Esophagus (tissue), 2 donors: ENCODE data around the gene VDAC1. TPM values are rescaled to one million over a fixed set of nuclear protein-coding genes. Genes with fewer than 3 reads are reported as not detected.
A peak's percentile ranks its signal among the peaks of the same experiment; 100 is the strongest.
"Not testable (repeated sequence)": the region's sequence is repeated elsewhere in the genome, so short reads cannot be mapped to it uniquely, and the experiment has no call there.

Source experiments
- H3K27ac ChIP-seq, 2 donors: one replicate each; pipeline ENCODE4 v1.5.1; 2013; ENCODE audit warnings: low read depth in 2 of 2, mild to moderate bottlenecking in 2 of 2, inconsistent platforms in 1 of 2, low read length in 1 of 2, moderate library complexity in 1 of 2
- H3K27me3 ChIP-seq, 2 donors: one replicate each; pipeline ENCODE4 v1.6.1; 2013; ENCODE audit warnings: low read length in 2 of 2, control low read depth in 1 of 2, mild to moderate bottlenecking in 1 of 2; ENCODE audit not compliant: insufficient read depth in 2 of 2, control insufficient read depth in 1 of 2
- H3K36me3 ChIP-seq, 2 donors: one replicate each; pipeline ENCODE4 v1.6.1; 2013; ENCODE audit warnings: low read length in 1 of 2; ENCODE audit not compliant: control insufficient read depth in 2 of 2, insufficient read depth in 2 of 2
- H3K4me1 ChIP-seq, 2 donors: one replicate each; pipeline ENCODE4 v1.6.1; 2013; ENCODE audit warnings: low read length in 1 of 2; ENCODE audit not compliant: control insufficient read depth in 2 of 2, insufficient read depth in 2 of 2
- H3K4me3 ChIP-seq, 2 donors: one replicate each; pipeline ENCODE4 v1.5.1; 2013; ENCODE audit warnings: low read length in 2 of 2, mild to moderate bottlenecking in 2 of 2, low read depth in 1 of 2, moderate library complexity in 1 of 2
- H3K9me3 ChIP-seq, 2 donors: one replicate each; pipeline ENCODE4 v1.6.1; 2013; ENCODE audit warnings: mild to moderate bottlenecking in 2 of 2, low read depth in 1 of 2, low read length in 1 of 2, moderate library complexity in 1 of 2; ENCODE audit not compliant: control insufficient read depth in 2 of 2, insufficient read depth in 1 of 2
- WGBS, 2 donors: extraction: QIAGEN DNeasy Blood & Tissue Kit; methylation state at CpG; one replicate each; pipeline ENCODE4 v1.1.7; 2013; 5-methylcytosine and 5-hydroxymethylcytosine counted together
- polyA plus RNA-seq, 2 donors: library from polyadenylated mRNA; stranded (reverse); fragments of 200-250 nt; gene quantifications; one replicate each; pipeline ENCODE4 v1.2.3, GENCODE V29; 2013
- donor health status: healthy with polysubstance abuse.
- donor health status: Bipolar disorder and iron deficiency.

Gene VDAC1
- polyA plus RNA-seq, 2 donors, result 154 to 167 TPM

GRCh38 chr5:133962801-133963476 lies 41.8 kb downstream of the VDAC1 start:
- Histone ChIP-seq H3K4me3 (no peak overlapping the region), H3K9me3 (no peaks in the 10 kb centered on the region), H3K4me1 (no peaks in the 10 kb centered on the region), H3K27me3 (no peaks in the 10 kb centered on the region), H3K36me3 (no peaks in the 10 kb centered on the region), H3K27ac (no peak overlapping the region)
- WGBS, 2 donors, result 65 to 70% methylated on average over 2 of the region's 2 CpGs

- no peaks in the 10 kb centered on the region for H3K4me1 ChIP-seq
- no peaks in the 10 kb centered on the region for H3K9me3 ChIP-seq
- H3K27ac ChIP-seq, result no peak overlapping the region
- H3K36me3 ChIP-seq, result peaks cover 0 to 4% of the 10 kb centered on the region in 2 donors
- H3K4me3 ChIP-seq, result no peak overlapping the region
- H3K27me3 ChIP-seq, result no peaks in the 10 kb centered on the region
- 87 to 91% methylated on average over 2 of the region's 2 CpGs for WGBS, 2 donors
Observed at GRCh38 chr5:133962131-133962530, 42.6 kb downstream of the VDAC1 start.

- no peak overlapping the region for H3K4me3 ChIP-seq
- no peak overlapping the region for H3K27ac ChIP-seq
- peaks cover 0 to 8% of the 10 kb centered on the region in 2 donors for H3K36me3 ChIP-seq
- H3K27me3 ChIP-seq, result no peaks in the 10 kb centered on the region
- no peaks in the 10 kb centered on the region for H3K4me1 ChIP-seq
- 88 to 91% methylated on average over 11 of the region's 11 CpGs for WGBS, 2 donors
- no peaks in the 10 kb centered on the region for H3K9me3 ChIP-seq
Observed at GRCh38 chr5:133959643-133960042, 45.1 kb downstream of the VDAC1 start.

- no peak overlapping the region for H3K4me3 ChIP-seq
- H3K9me3 ChIP-seq, result no peaks in the 10 kb centered on the region
- H3K27ac ChIP-seq, result no peak overlapping the region
- no peaks in the 10 kb centered on the region for H3K27me3 ChIP-seq
- H3K36me3 ChIP-seq, result peaks cover 0 to 8% of the 10 kb centered on the region in 2 donors
- WGBS, 2 donors, result 76 to 77% methylated on average over 1 of the region's 1 CpG
- no peaks in the 10 kb centered on the region for H3K4me1 ChIP-seq
Observed at GRCh38 chr5:133957591-133957990, 47.2 kb downstream of the VDAC1 start.

- Histone ChIP-seq H3K4me3 (no peak overlapping the region), H3K27me3 (no peaks in the 10 kb centered on the region), H3K9me3 (no peaks in the 10 kb centered on the region), H3K36me3 (peaks cover 0 to 8% of the 10 kb centered on the region in 2 donors), H3K4me1 (no peaks in the 10 kb centered on the region), H3K27ac (no peak overlapping the region)
- 90 to 91% methylated on average over 4 of the region's 4 CpGs for WGBS, 2 donors
Observed at GRCh38 chr5:133957080-133957479, 47.7 kb downstream of the VDAC1 start.

GRCh38 chr5:133956196-133956595 lies 48.6 kb downstream of the VDAC1 start:
- not testable (repeated sequence) for H3K27ac ChIP-seq, H3K4me3 ChIP-seq, H3K27me3 ChIP-seq, H3K9me3 ChIP-seq, H3K4me1 ChIP-seq, H3K36me3 ChIP-seq
- WGBS, 2 donors, result 97 to 100% methylated on average over 1 of the region's 1 CpG

- no peaks in the 10 kb centered on the region for H3K27me3 ChIP-seq
- peak overlapping the region; percentile 7 to 67 for H3K27ac ChIP-seq
- H3K36me3 ChIP-seq, result peaks cover 0 to 8% of the 10 kb centered on the region in 2 donors
- 84 to 88% methylated on average over 10 of the region's 10 CpGs for WGBS, 2 donors
- no peak overlapping the region for H3K4me3 ChIP-seq
- H3K9me3 ChIP-seq, result no peaks in the 10 kb centered on the region
- H3K4me1 ChIP-seq, result no peaks in the 10 kb centered on the region
Observed at GRCh38 chr5:133953568-133954145, 51.1 kb downstream of the VDAC1 start.

GRCh38 chr5:133952729-133953567 lies 51.8 kb downstream of the VDAC1 start:
- Histone ChIP-seq H3K36me3 (peaks cover 0 to 8% of the 10 kb centered on the region in 2 donors), H3K27ac (peak overlapping the region; percentile 7 to 76), H3K4me1 (no peaks in the 10 kb centered on the region), H3K27me3 (no peaks in the 10 kb centered on the region), H3K4me3 (no peak overlapping the region), H3K9me3 (no peaks in the 10 kb centered on the region)
- 64 to 70% methylated on average over 10 of the region's 10 CpGs for WGBS, 2 donors

- Histone ChIP-seq H3K4me1 (no peaks in the 10 kb centered on the region), H3K9me3 (no peaks in the 10 kb centered on the region), H3K4me3 (no peak overlapping the region), H3K27ac (no peak overlapping the region), H3K36me3 (peaks cover 0 to 4% of the 10 kb centered on the region in 2 donors), H3K27me3 (no peaks in the 10 kb centered on the region)
- 90 to 92% methylated on average over 7 of the region's 7 CpGs for WGBS, 2 donors
Observed at GRCh38 chr5:133950821-133951612, 53.8 kb downstream of the VDAC1 start.
